ENCODE data around the gene TRIM44. TPM values are rescaled to one million over a fixed set of nuclear protein-coding genes. Genes with fewer than 3 reads are reported as not detected.
"Not testable (repeated sequence)": the region's sequence is repeated elsewhere in the genome, so short reads cannot be mapped to it uniquely, and the experiment has no call there.

The TRIM44 gene
- total RNA-seq, 2 donors from 2014 or later: 56.5 to 67.6 TPM

DNA sequence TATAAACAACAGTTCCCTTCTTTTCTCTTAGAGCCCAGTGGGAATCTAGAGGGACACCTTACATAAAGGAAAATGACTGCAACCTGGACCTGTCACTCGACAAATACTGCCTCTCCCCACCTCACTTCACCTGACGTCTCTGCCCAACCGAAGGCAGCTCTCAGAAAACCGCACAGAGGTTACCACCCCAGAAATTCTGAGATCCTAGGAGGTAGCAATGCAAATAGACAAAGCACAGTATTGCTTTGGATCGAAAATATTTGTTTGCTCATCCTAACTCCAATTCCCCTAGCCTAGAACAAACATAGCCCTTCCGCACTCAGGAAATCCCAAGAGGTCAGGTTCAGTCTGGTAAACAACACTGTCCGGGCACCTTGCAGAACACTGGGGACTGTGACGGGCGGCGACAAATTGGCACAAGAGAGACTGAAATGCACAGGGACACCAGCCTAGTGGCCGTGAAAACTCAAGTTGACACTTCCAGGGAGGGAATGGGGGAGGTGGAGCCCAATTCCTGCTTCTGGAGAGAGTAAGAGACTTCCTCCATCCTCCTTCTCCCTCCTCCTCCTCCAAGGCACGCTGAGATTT lies 420 bp upstream of the TRIM44 start:
- DNase-seq (ENCODE audit: low spot score): no peak
- intact Hi-C loops (cut with DNase I): loop anchor here in 1 of 2 donors (5.0 kb wide), 1 partner anchor 45 kb away; the partner anchor contains the start of gene FJX1

DNA sequence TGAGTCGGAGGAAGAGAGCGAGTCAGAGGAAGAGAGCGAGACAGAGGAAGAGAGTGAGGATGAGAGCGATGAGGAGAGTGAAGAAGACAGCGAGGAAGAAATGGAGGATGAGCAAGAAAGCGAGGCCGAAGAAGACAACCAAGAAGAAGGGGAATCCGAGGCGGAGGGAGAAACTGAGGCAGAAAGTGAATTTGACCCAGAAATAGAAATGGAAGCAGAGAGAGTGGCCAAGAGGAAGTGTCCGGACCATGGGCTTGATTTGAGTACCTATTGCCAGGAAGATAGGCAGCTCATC lies 780 bp downstream of the TRIM44 start:
- no peak for DNase-seq (ENCODE audit: low spot score)
- intact Hi-C loops (cut with DNase I): loop anchor here in 1 of 2 donors (5.0 kb wide), 1 partner anchor 46 kb away; the partner anchor contains the start of gene FJX1

DNA sequence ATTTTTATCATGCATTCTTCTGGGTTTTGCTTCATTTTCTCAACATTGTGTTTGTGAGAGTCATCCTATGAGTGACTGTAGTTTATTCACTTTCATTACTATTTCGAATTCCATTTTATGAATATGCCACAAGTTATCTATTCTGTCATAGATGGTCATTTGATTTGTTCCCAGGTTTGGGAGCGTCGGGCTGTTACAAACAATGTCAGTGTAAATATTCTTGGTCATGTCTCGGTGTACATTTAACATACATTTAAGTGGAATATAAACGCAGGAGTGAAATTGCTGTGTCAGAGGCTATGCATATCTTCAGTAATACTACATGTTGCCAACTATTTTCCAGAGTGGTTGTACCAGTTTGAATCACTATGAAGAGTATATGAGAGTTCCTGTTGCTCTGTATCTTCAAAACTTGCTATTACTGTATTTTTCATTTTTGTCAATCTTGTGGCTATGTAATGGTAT lies 2.4 kb downstream of the TRIM44 start:
- DNase-seq (ENCODE audit: low spot score): no peak
- intact Hi-C loops (cut with DNase I): loop anchor here in 1 of 2 donors (5.0 kb wide), 1 partner anchor 48 kb away; the partner anchor contains the start of gene FJX1

DNA sequence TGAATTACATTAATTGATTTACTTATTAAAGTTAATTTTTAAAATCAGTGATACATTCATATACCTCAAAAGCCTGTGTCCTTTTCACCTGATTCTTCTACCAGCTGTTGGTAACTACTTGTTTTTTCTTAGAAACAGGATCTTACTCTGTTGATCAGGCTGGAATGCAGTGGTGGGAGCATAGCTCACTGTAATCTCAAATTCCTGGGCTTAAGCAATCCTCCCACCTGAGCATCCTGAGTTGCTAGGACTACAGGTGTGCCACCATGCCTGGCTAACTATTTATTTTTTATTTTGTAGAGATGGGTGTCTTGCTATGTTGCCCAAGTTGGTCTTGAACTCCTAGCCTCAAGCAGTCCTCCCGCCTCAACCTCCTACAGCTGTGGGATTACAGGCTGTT lies 4.7 kb downstream of the TRIM44 start:
- DNase-seq (ENCODE audit: low spot score): no peak
- intact Hi-C loops (cut with DNase I): no loop called here

DNA sequence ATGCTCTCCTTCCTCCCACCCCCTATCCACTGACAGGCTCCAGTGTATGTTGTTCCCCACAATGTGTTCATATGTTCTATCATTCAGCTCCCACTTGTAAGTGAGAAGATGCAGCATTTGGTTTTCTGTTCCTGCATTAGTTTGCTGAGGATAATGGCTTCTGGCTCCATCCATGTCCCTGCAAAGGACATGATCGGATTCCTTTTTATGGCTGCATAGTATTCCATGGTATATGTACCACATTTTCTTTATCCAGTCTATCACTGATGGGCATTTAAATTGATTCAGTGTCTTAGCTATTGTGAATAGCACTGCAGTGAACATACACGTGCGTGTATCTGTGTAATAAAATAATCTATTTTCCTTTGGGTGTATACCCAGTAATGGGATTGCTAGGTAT lies 5.8 kb downstream of the TRIM44 start:
- DNase-seq (ENCODE audit: low spot score); intact Hi-C loops (cut with DNase I): not testable (repeated sequence)

DNA sequence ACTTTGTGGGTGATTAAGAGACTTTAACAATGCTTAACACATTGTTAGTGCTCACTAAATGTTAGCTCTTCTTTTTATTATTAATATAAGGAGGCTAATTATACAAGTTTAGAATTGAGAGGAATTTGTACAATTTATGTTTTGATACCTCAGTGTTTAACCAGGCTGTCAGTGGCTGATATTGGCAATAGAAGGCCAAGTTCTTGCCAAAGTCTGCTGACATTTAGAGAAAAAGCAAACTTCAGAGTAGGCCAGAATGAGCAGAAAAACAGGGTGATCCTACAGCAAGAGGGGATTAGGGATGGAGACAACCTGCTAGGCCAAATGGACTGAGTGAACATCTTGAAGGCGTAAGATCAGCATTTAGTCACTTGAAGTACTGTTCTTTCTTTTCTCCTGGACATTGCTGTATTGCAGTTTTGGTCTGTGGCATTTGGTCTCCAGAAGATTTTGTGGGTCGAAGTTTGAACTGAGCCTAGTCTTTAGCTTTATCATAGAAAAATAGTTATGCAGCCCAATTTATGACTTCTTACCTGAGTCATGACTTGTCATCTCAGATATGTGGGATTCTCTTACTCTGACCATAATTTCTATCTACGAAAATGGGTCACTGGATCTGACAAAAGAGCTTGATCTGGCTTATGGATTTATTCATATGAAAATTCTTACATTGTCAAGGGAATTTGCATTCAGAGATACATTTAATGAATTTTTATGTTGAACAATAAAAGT lies 9.0 kb downstream of the TRIM44 start:
- intact Hi-C loops (cut with DNase I): no loop called here
- DNase-seq (ENCODE audit: low spot score): no peak

DNA sequence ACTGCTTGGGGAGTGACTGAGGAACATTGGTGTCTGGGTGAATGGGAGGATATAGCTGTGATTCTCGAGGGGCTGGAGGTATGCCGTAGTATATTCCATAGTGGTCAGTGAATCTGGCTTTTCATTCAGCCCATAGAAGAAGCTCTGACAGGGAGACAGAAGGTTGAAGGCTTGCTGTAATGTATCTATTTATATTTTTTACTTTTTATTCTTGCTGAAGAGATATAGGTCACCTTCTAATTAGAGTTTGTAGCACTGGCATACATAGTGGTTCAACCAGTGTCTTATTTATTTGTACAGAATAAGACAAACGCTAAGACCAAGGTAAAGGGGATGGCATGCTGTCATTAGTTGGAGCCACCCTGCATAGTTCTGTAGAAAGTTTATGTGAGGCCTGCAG lies 10.0 kb downstream of the TRIM44 start:
- no peak for DNase-seq (ENCODE audit: low spot score)
- intact Hi-C loops (cut with DNase I): no loop called here

DNA sequence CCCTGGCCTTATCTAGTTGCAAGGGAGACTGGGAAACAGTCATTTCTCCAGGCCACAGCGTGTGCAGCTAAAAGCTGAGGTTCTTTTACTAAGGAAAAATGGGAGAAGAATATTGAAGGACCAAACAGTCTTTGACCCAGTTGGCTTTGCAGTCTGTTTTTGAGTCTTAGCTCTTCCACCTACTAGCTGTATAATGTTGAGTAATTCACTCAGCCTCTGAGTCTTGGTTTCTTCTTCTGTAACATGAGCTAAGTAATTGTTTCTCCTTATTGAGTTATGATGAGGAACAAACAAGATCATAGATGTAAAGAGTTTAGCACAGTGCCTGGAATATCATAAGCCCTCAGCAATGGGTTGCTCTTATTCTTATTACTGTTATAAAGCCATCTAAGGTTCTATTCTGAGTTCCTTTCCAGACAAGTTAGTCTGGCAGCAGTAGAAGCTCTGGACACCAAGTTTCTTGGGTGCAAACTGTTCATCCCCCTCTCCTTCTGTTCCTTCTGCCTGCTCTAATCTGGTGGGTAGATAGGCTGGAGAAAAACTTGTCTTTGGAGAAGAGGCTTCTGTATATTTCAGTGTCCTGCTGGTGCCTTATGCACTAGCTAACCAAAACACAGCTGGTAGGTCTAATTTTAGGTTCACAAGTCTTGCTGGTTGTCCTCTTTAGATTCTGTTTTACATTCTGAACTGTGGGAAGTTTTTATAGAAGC lies 13.5 kb downstream of the TRIM44 start:
- no peak for DNase-seq (ENCODE audit: low spot score)
- intact Hi-C loops (cut with DNase I): no loop called here

DNA sequence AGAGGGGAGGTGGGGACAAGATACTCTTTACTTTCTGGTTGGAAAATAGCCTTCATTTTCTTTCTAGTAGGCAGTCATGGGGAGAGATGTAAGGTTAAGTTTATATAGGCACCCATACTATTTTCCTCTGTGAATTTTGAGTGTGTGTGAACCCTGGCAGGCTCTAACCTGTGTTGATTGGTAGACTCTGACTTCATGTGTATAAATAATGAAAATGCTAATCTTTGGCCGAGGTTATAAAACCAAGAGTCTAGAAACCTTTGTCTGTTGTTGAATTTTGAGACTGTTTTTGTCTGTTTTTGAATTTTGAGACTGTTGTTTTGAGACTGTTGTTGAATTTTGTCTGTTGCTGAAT lies 14.0 kb downstream of the TRIM44 start:
- intact Hi-C loops (cut with DNase I): no loop called here
- no peak for DNase-seq (ENCODE audit: low spot score)

DNA sequence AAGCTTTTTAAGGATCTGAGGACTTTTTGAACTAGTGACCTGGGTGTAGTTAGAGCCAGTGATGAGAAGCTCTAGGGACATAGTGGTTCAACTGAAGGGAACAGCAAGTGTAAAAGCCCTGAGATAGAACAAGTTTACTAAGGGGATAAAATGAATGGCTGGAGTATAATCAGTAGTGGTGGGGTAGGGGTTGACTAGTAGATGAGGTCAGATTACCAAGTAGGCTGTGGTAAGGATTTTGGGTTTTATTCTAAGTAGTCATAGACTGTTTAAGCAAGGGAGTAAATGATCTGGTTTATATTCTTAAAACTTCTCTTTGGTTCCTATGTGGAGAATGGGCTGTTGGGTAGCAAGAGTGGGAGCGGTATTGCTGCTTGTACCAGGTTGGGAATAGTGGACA lies 15.3 kb downstream of the TRIM44 start:
- intact Hi-C loops (cut with DNase I): no loop called here
- DNase-seq (ENCODE audit: low spot score): no peak

DNA sequence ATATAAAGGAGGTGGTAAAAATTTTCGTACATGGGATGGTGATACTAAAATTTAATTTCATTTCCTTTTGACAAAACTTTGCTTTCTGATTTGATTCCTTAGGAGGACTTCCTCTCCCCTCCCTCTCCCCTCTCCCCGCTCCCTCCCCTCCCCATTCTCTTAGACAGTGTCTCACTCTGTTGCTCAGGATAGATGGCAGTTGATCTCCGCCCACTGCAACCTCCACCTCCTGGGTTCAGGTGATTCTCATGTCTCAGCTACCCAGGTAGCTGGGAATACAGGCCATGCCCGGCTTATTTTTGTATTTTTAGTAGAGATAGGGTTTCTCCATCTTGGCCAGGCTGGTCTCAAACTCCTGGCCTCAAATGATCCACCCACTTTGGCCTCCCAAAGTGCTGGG lies 15.9 kb downstream of the TRIM44 start:
- intact Hi-C loops (cut with DNase I): no loop called here
- no peak for DNase-seq (ENCODE audit: low spot score)

DNA sequence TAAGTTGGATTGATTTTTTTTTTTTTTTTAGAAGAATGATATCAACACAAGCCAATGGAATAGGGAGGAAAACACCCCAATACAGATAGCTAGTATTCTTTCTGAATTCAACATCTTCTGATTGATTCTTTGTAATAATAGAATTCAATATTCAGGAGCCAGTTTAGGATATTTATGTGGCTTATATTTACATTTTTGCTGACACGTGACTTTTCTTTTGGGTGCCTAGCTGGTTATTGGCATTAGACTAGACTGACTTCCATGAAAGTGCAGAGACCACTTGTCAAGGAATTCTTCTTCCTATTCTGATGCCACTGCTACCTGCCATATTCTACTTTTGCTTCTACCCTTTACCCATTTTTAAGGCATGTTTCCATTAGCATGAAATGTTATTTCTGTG lies 16.4 kb downstream of the TRIM44 start:
- intact Hi-C loops (cut with DNase I): no loop called here
- DNase-seq (ENCODE audit: low spot score): no peak

DNA sequence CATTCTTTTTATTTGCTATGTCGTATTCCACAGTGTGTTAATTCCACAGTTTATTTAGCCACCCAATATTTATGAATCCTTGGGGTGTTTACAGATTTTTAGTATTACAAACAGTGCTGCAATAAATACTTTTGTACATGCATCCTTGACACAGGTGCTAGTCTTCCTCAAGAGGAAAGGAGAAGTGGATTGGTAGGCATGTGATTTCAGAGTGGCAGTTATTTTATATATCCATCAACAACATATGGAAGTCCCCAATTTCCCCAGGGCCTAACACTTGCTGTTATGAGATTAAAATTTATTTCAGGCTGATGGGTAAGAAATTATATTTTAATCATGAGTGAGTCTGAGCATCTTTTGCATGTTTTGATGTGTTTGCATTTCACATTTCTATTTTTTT lies 17.9 kb downstream of the TRIM44 start:
- no peak for DNase-seq (ENCODE audit: low spot score)
- intact Hi-C loops (cut with DNase I): no loop called here

DNA sequence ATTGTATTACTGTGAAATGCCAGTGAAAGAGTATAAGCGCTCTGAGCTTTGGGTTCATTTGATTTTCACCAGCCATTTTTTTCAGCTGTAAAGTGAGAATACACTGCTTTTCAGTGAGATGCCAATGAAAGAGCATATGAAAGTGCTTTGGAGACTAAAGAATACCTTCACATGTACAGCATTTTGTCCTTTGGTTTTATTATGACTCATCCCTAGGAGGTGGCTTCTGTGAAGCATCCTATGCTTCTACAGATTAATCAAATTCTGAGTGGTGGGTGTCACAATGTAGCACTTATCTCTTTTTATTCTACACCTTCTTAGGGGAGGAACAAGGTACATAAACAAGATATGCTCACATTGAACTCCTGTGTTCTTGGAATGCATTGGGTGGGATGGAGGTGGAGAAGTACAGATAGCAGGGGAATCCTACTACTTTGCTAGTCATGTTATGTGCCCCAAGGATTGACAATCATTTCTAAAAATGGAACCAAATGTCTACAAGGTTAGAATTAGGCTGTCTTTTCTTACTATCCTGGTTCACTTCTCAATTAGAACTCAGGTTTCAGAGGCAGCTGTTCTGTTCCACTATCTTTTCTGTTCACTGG lies 18.7 kb downstream of the TRIM44 start:
- intact Hi-C loops (cut with DNase I): no loop called here
- DNase-seq (ENCODE audit: low spot score): no peak

DNA sequence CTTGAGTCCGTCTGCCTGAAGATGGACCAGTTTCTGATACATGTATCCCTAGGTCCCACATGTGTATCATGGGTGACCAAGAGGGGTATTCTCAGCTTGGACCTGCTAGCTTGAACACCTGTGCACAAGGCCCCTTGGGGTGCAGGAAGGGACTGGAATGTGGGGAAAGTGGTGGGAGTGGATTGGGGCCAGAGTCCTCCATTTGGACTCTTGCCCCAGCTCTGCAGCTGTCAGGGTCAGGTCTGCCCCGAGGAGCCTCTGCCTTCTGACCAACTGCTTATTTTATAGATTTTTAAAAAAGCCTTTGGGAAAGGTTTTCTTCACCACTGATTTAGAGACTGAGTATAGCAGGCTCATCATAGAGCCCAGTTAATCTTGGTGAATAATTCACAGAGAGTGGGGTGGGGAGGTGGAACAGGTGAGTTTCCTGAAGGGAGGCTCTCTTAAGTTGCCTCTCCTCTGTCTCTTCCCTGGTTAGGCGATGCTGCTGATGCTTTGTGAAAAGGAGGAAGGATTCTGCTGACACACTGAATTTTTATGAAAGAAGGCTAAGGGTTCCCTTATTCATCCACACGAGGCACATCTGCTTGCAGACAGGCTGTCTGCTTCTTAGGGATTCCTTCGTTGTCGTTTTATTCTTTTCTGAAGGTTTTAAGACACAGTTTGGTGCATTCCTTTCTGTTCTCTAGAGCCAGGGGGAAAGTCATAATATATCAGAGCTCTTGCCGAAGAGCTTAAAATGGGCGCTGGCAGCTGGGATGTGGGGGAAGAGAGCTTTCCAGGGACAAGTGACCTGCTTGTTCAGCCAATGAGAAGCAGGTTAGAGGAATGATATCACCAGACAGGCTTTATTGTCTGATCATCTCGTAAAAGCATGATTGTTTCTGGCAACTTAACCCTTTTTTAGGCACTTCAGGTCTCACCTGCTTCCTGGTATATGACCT lies 19.9 kb downstream of the TRIM44 start:
- DNase-seq (ENCODE audit: low spot score): no peak
- intact Hi-C loops (cut with DNase I): no loop called here

DNA sequence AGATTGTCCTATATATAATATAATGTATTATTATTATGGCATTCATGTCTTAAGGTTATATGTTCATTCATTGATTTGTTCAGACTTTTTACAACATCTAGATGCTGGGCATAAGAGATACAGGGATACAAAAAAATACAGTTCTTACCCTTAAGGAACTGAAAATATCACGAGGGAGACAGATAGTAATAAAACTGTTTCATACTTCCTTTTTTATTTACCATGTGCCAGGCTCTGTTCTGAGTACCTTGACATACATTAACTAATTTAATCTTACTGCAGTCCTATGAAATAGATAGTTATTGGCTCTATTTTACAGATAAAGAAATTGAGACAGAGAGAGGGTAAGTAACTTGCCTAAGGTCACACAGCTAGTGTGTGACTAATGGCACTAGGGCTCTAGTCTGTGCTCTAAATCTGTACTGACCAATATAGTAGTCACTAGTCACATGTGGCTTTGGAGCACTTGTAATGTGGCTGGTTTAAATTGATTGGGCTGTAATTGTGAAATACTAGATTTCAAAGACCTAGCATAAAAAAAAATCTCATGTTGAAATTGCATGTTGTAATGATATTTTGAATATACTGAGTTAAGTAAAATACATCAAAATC lies 21.3 kb downstream of the TRIM44 start:
- intact Hi-C loops (cut with DNase I): no loop called here
- no peak for DNase-seq (ENCODE audit: low spot score)

DNA sequence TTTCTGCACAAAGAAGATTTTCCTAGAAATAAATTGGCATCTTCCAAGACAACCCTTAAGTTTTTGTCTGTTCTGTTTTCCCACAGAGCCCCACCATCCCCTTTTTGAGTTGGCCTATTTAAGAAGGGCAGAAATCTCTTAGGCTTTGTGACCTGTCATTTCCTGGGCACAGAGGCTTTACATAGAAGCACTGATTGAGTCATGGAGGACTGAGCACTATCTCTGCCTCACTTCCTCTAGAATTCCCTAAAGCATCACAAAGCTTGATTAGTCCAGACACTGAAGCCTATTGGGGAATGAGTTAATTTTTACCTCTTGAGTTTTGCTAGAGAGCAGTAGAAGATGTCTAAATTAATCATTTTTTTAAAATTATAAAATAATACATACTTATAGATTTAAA lies 25.4 kb downstream of the TRIM44 start:
- intact Hi-C loops (cut with DNase I): no loop called here
- no peak for DNase-seq (ENCODE audit: low spot score)

DNA sequence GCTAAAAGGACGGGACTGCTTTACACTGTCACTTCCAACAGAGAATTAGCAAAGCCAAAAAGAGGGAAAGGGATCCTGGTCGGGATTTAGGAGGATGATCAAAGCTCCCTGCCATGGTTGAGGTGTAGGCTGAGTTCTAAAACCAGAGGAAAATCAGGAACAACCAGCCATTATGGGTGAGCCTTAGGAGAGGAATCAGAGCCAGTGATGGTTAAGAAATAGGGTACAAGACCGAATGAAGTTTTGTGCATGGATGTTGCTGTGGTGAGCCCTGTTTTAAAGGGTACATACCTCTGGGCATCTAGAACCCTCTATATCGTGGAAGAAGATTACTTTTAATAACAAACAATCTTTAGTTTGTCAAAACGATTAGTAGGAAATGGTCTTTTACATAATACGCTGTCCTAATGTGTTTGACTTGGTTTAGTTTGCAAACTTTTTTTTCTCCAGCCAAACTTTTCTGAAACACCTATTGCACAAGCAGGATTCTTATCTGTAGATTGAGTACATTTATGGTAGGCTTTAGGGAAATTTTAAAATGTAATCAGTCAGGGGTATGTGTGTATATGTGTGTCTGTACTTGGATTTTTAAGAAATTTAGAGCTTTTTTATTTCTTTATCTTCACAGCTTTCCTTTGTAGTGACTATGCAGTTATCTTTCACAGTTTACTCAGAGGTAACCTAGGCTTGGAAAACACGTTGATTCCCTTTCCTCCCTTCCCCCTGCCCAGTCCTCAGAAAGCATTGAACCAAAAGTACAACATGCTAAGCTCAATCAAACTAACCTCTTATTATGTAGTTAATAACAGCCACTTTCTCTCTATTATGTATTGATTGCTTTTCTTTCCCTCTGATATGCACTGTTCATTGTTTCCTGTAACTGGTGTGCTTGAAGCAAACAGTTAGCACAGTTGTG lies 26.8 kb downstream of the TRIM44 start:
- DNase-seq (ENCODE audit: low spot score): no peak
- intact Hi-C loops (cut with DNase I): no loop called here

Data from posterior vena cava (tissue), 2 donors.